Naive B cell (primary cell): ENCODE data around the gene DNAL1. TPM values are rescaled to one million over a fixed set of nuclear protein-coding genes. Genes with fewer than 3 reads are reported as not detected.

Source experiments
- ATAC-seq, 2 donors: fragments of 150-1000 bp; cut with Tn5 transposase; 2 replicates each; pipeline ENCODE4 v1.10.0; 2021; ENCODE audit warnings: low read depth in 2 of 2, mild to moderate bottlenecking in 2 of 2, moderate library complexity in 2 of 2
- DNase-seq: peaks from one replicate; pipeline ENCODE4 v3.0.0; 2022
- H3K27ac Mint-ChIP-seq, 6 donors: one replicate each; pipeline ENCODE4 v1.8.0; 2020 to 2022; ENCODE audit warnings: mild to moderate bottlenecking in 6 of 6, mixed read lengths in 6 of 6, moderate library complexity in 5 of 6, inconsistent platforms in 2 of 6
- H3K27me3 Mint-ChIP-seq, 3 donors: one replicate each; pipeline ENCODE4 v1.8.0; 2021 to 2022; ENCODE audit warnings: mixed read lengths in 3 of 3, mild to moderate bottlenecking in 1 of 3
- H3K36me3 Mint-ChIP-seq, 2 donors: one replicate each; pipeline ENCODE4 v1.8.0; 2020 to 2022; ENCODE audit warnings: mixed read lengths in 2 of 2, inconsistent platforms in 1 of 2, mild to moderate bottlenecking in 1 of 2
- H3K4me1 Mint-ChIP-seq, 3 donors: one replicate each; pipeline ENCODE4 v1.8.0; 2020 to 2022; ENCODE audit warnings: mixed read lengths in 3 of 3, inconsistent platforms in 1 of 3, mild to moderate bottlenecking in 1 of 3, moderate library complexity in 1 of 3
- H3K4me3 Mint-ChIP-seq, 8 donors: one replicate each; pipeline ENCODE4 v1.8.0; 2020 to 2022; ENCODE audit warnings: mild to moderate bottlenecking in 8 of 8, mixed read lengths in 8 of 8, moderate library complexity in 8 of 8, inconsistent platforms in 2 of 8
- H3K9me3 Mint-ChIP-seq, 7 donors: one replicate each; pipeline ENCODE4 v1.8.0; 2020 to 2022; ENCODE audit warnings: mixed read lengths in 7 of 7, mild to moderate bottlenecking in 5 of 7, inconsistent platforms in 2 of 7, moderate library complexity in 1 of 7
- polyA plus RNA-seq, 6 donors: library from polyadenylated mRNA; unstranded; fragments of 300-500 nt; fragmentation: Illumina TruSeq; gene quantifications; one replicate each; pipeline ENCODE4 v1.2.3, GENCODE V29; 2021; ENCODE audit warnings: low read depth in 6 of 6

DNAL1 gene
- polyA plus RNA-seq, 6 donors from 2014 or later, result 2.3 to 7.1 (median 2.9) TPM

DNA sequence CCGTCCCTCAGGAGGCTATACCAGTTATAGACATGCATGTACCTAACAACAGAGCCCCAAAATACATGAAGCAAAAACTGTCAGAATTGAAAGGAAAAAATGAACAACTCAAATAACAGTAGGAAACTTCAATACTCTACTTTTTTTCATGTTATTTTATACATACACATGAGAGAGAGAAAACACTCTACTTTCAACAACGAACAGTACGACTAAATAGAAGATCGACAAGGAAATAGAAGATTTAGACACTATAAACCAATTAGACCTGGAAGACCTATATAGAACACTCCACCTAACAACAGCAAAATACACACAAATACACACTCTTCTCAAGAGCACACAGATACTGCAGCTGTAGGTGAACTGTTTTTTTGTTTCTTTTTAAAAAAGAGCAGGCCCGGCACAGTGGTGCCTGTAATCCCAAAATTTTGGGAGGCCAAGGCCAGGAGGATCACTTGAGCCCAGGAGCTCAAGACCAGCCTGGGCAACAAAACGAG is 104.1 kb downstream of the DNAL1 start:
- Mint-ChIP-seq H3K4me3 (peak overlapping the region in 6 of 8 donors; percentile 18 to 82 (median 44)), H3K27ac (peak overlapping the region in 5 of 6 donors; percentile 37 to 98 (median 88)), H3K9me3 (no peaks in the 10 kb centered on the region), H3K36me3 (no peaks in the 10 kb centered on the region), H3K27me3 (no peaks in the 10 kb centered on the region), H3K4me1 (peaks cover 71 to 99% (median 94%) of the 10 kb centered on the region in 3 donors)
- DNase-seq, result no peak
- ATAC-seq, result no peak

DNA sequence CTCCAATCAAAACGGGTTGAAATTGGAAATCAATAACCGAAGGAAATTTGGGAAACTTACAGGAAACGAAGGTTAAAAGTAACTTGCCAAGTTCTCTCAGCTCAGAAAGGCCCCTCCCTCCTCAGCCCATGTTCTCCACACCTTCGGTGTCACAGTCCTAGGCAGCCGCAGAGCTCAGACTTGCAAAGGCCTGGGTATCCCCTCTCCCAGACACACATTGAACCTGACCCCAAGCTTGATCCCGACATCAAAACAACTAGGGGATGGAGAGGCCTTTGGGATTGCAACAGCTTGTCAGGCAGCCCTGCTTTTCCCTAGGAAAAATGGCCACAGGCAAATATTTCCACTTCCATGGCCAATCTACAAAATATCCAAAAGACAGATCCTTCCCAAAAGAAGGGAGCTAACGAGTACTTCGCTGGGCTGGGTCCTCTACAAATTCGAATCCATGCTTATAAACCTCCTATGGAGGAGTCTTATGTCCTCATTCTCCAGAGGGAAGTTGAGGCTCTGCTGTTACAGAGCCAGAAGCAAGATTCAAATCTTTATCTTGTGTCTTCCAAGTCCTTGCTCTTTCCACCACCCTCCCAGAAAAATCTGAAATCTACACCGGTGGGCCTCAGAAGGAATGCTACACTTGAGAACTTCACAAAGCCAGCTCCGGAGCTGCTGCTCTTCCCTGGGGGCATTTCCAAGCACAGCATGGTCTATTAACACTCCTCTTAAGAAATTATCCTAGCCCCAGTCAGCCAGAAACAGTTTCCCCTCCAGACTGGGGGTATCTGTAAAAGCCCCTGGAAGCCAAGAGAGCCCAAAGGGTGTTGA is 105.1 kb downstream of the DNAL1 start:
- ATAC-seq (no peak), DNase-seq (no peak)
- Mint-ChIP-seq H3K4me1 (peaks cover 70 to 99% (median 92%) of the 10 kb centered on the region in 3 donors), H3K36me3 (no peaks in the 10 kb centered on the region), H3K9me3 (no peaks in the 10 kb centered on the region), H3K4me3 (peak overlapping the region in 5 of 8 donors; percentile 70 to 97 (median 81)), H3K27me3 (no peaks in the 10 kb centered on the region), H3K27ac (peak overlapping the region; percentile 9 to 98 (median 89))

DNA sequence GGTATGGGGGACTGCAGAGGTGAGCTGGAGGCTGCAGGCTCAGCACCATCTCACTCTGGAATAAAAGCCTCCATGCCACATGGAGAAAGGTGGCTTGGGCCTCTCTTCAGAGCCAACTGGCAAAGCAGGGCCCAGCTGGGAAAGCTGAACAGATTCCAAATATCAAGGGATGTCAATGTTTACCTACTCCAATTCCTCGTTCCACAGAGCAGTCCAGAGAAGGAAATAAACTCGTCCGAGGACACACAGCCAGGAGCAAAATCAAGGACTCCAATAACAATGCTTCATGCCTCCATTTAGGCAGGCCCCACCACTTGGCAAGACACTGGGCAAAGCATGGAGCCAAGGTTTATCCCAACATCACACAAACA is 105.7 kb downstream of the DNAL1 start:
- Mint-ChIP-seq H3K4me1 (peaks cover 70 to 99% (median 92%) of the 10 kb centered on the region in 3 donors), H3K4me3 (peak overlapping the region in 7 of 8 donors; percentile 23 to 97 (median 79))
- no peak for DNase-seq

DNA sequence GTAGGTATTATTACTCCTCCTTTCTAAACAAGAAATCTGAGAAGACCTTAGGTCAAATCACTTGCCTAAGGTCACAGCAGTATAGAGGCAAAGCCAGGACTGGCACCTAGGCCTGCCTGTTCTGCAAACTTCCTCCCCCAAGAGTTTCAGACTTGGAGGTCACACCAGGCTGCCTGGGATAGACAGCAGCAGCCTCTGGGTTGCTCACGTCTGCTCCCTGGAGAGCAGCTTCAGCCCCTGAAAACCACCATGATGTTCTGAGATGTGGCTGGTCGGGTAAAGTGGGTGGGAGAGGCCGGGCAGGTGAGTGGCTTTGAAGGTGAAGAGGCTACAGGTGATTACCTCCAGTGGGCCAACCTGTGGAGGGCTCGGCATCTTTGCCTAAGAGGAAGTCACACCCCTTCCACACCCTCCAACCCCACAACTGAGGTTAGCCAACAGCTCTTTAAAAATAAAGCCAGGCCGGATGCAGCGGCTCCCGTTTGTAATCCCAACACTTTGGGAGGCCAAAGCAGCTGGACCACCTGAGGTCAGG is 106.4 kb downstream of the DNAL1 start:
- Mint-ChIP-seq H3K27ac (peak overlapping the region; percentile 82 to 98 (median 96)), H3K4me3 (peak overlapping the region; percentile 56 to 97 (median 88)), H3K4me1 (peaks cover 76 to 99% (median 92%) of the 10 kb centered on the region in 3 donors), H3K36me3 (no peaks in the 10 kb centered on the region), H3K9me3 (no peaks in the 10 kb centered on the region), H3K27me3 (no peaks in the 10 kb centered on the region)
- ATAC-seq, result peak; percentile 38
- peak; percentile 59 for DNase-seq

More for the DNA sequence above, 105.7 kb downstream of the DNAL1 start:
- Mint-ChIP-seq H3K9me3 (no peaks in the 10 kb centered on the region), H3K27me3 (no peaks in the 10 kb centered on the region), H3K27ac (peak overlapping the region; percentile 88 to 98 (median 96)), H3K36me3 (no peaks in the 10 kb centered on the region)
- no peak for ATAC-seq

DNA sequence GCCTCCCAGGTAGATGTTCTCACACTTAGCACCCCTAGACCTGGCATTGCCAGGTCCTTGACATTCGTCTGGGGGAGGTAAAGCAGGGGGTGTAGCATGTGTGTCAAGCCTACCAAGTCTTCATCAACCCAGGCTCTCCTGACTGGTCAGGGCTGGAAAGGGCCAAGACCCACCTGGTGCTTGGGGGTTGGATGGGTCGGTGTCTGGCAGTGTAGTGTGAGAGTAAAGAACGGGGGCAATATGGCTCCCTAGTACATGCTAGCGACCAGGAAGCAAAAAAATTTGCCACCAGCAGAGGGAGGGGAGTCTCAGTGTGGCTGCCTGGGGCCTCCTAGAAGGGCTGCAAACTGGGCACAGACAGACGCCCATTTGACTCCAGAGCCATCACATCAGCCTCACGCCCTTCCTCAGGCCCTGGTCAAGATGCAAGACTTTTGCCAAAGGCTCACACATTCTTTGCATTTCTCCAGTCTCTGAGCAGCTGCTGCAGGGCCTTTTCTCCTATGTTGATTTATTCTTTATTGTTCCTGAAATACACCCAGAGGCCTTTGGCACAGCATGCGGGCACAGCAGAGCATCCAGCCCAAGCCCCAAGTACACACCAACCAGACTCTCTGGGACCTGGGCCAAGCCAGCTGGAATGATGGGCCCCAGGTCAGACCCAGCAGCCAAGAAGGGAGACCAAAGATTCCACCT is 107.7 kb downstream of the DNAL1 start:
- Mint-ChIP-seq H3K4me3 (peak overlapping the region; percentile 77 to 97 (median 89)), H3K27me3 (no peaks in the 10 kb centered on the region), H3K27ac (peak overlapping the region; percentile 95 to 98 (median 96)), H3K36me3 (no peaks in the 10 kb centered on the region), H3K4me1 (peaks cover 77 to 99% (median 93%) of the 10 kb centered on the region in 3 donors), H3K9me3 (no peaks in the 10 kb centered on the region)
- peak; percentile 44 for DNase-seq
- ATAC-seq, result peak; percentile 18 to 24

Other genes with a start within 250 kb of the DNAL1 start
- 10 to 100 TPM; 52.0 to 87.2 (median 65.7) TPM for gene NUMB, start 186.4 kb upstream of the DNAL1 start, polyA plus RNA-seq
- 10 to 100 TPM; 13.2 to 23.8 (median 20.1) TPM for gene RIOX1, start 154.1 kb upstream of the DNAL1 start, polyA plus RNA-seq
- gene ACOT1, start 107.8 kb upstream of the DNAL1 start, polyA plus RNA-seq, result 1 to 10 TPM; 1.4 to 4.0 (median 2.1) TPM
- under 1 TPM in 4 of 6 donors, not detected in 2; 0.19 to 0.60 (median 0.27) TPM for gene HEATR4, start 86.0 kb upstream of the DNAL1 start, polyA plus RNA-seq
- 10 to 100 TPM; 12.9 to 30.9 (median 23.6) TPM for gene ACOT2, start 75.8 kb upstream of the DNAL1 start, polyA plus RNA-seq
- gene ACOT4, start 53.1 kb upstream of the DNAL1 start, polyA plus RNA-seq, result under 1 TPM in 4 of 6 donors, not detected in 2; 0.10 to 0.61 (median 0.35) TPM
- not detected for gene ACOT6, start 32.5 kb upstream of the DNAL1 start, polyA plus RNA-seq
- gene PNMA1, start 69.4 kb downstream of the DNAL1 start, polyA plus RNA-seq, result 10 to 100 TPM; 10.6 to 19.7 (median 15.4) TPM
- 1 to 10 TPM; 1.0 to 4.9 (median 3.3) TPM for gene PTGR2, start 206.8 kb downstream of the DNAL1 start, polyA plus RNA-seq
- 10 to 100 TPM; 56.3 to 77.1 (median 66.9) TPM for gene ZNF410, start 241.9 kb downstream of the DNAL1 start, polyA plus RNA-seq